ENCODE measurements around the gene CHMP2B. TPM values are rescaled to one million over a fixed set of nuclear protein-coding genes. Genes with fewer than 3 reads are reported as not detected.
A peak's percentile ranks its signal among the peaks of the same experiment; 100 is the strongest.

CHMP2B gene
- total RNA-seq: 10 to 100 TPM; 27.0 to 41.8 TPM
- long read RNA-seq, transcript CHMP2B-201 (6 exons, 2,557 nt): major isoform, 29 of 30 reads
- long read RNA-seq, partial matches to known transcripts: 1 of 30 reads
- long read RNA-seq, other reads (novel, unspliced or antisense): 0 of 30 reads

DNA sequence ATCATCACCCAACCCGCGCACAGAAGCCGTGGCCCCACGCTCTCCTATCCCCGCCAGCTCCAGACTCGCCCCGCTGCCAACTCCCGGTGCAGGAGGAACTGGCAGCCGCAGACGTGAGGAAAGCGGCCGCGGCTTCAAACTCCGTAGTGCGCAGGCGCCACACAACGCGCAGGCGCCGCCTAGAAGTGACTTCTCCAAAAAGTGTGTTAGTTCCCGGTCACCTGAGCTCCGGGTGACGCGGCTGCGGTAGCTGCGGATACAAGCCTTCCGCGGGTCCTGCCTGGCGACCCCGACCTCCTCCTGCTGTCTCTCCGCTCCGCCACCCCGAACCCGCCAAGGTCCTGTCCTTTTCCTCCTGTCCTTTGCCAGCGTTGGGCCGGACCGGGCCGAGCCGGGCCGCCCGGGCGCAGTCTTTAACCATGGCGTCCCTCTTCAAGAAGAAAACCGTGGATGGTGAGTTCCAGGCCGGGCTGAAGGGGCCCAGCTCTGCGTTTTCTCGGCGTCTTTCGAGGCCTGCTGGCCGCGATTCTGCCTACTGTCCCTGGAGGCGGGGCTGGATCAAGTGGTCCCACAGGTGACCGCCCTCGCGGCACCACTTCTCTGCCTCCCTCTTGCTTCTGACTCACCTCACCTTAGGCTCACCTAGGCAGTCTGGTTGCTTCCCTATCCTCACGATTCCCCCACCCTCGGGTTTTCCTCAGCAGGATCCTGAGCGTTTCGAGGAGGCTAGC lies at the start of gene CHMP2B:
Gene CHMP2B (plus strand): TSS at position 206 of the 731 bp plus-strand sequence. CDS start 214 bp downstream, at position 420.
- intact Hi-C loops (cut with DNase I): no loop called here
- ATAC-seq (peak; percentile 98 to 99), DNase-seq (peak; percentile 94)

GRCh38 chr3:87179642-87180041 lies 47.5 kb upstream of the CHMP2B start:
- no peak for ATAC-seq
- intact Hi-C loops (cut with DNase I): no loop called here
- no peak for DNase-seq

GRCh38 chr3:87181551-87181950 lies 45.6 kb upstream of the CHMP2B start:
- ATAC-seq: no peak
- DNase-seq: no peak
- intact Hi-C loops (cut with DNase I): no loop called here

GRCh38 chr3:87182023-87182422 lies 45.1 kb upstream of the CHMP2B start:
- intact Hi-C loops (cut with DNase I): no loop called here
- DNase-seq (no peak), ATAC-seq (no peak)

- intact Hi-C loops (cut with DNase I): no loop called here
- DNase-seq (no peak), ATAC-seq (no peak)
Observed at GRCh38 chr3:87186608-87187159, 40.4 kb upstream of the CHMP2B start.

DNA sequence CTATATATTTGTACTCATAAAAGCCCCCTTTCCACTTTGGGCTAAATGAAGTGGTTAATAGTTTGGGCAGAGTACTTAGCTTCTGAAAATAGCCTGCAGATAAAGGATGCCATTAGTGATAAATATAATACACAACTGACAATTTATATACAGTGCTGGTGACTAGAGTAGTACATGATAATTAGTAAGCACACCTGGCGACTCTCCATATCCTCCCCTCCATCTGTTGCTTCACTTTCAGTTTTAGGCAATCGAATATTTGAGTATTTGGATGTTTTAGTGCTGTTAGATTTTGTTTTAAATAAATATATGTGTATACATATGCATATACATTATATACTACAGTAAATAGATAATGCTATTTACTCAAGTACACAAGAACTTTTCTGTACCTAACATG lies 35.9 kb upstream of the CHMP2B start:
- ATAC-seq: no peak
- no peak for DNase-seq

GRCh38 chr3:87191641-87192040 lies 35.5 kb upstream of the CHMP2B start:
- no peak for DNase-seq
- intact Hi-C loops (cut with DNase I): no loop called here
- ATAC-seq: no peak

More for the DNA sequence above, 35.9 kb upstream of the CHMP2B start:
- intact Hi-C loops (cut with DNase I): no loop called here

DNA sequence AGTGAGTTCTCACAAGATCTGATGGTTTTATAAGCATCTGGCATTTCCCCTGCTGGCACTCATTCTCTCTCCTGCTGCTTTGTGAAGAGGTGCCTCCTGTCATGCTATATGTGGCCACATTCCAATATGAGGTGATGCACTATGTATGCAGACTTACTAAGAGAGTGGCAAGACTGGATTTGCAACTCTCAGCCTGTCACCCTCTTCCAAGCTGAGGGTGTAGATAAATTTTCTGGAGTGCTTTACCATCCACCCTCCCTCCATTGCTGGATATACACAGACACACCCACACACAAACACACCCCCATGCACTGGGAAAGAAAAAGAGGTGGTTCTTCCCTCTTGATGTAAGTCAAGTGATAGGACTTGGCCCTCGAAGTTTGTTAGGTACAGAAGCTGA lies 30.2 kb upstream of the CHMP2B start:
- intact Hi-C loops (cut with DNase I): no loop called here

DNA sequence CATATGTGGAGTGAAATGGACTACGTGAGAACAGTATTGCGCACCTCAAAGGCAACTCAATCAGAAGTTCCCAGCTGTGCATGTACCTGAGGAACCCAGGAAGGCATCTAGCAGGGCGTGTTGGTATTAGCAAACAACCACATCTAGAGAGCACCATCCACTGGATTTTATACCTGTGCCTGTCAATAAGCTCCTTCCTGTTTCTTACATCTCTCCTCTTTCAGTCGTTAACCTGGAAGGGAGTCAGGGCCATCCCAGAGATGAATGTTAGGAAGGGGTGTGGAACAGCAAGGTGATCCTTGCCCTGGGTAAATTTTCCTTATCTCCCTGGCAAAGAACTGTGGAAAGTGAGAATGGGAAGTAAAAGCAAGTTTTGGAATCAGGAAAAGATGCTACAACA lies 29.6 kb upstream of the CHMP2B start:
- DNase-seq (no peak), ATAC-seq (no peak)
- intact Hi-C loops (cut with DNase I): no loop called here

More for the DNA sequence above, 30.2 kb upstream of the CHMP2B start:
- no peak for ATAC-seq
- DNase-seq: no peak

- intact Hi-C loops (cut with DNase I): no loop called here
- ATAC-seq (no peak), DNase-seq (no peak)
Observed at GRCh38 chr3:87198774-87199173, 28.3 kb upstream of the CHMP2B start.

DNA sequence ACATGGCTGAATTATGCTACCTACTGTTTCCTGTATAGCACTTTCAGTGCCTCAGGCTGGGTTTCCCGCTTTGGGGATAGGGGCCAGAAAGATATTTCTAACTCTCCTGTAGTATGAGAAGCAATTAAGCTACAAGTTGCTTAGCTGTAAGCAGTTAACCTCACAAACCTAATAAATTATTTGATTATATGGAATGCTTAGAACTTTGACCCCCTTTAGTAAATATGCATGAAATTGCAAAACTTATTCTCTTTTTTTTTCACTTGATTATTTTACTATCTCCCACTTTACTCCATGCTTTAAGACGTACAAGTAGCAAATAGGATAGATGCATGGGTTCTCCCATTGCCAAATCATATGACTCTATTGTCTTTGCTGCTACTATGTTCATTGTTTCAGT lies 27.5 kb upstream of the CHMP2B start:
- intact Hi-C loops (cut with DNase I): no loop called here
- ATAC-seq (no peak), DNase-seq (no peak)

DNA sequence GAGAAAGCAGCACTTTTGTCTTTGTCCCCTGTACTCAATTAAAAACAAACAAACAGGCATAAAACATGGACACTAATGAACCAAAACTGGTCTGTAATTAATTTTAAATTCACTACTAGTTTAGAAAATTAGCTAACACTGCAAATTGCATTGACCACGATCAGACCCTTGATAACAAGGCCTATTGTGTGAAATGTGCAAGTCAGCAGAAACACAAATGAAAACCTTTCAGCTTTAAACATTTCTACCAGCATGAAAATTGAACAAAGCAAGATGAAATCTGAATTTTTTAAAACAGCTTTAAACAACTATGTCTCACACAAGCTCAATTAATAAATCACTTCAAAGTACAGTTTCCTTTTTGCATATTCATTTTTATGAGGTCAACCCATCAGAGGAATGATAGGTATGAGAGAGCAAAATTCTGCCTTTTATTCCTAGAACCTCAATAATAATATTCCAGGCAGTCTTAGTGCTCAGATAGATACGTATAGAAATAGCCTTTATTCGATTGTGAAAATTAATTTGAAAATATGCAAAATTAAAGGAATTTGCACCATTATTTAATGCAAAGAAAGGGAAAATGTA lies 27.0 kb upstream of the CHMP2B start:
- ATAC-seq: no peak
- intact Hi-C loops (cut with DNase I): no loop called here
- no peak for DNase-seq

- ATAC-seq (no peak), DNase-seq (no peak)
- intact Hi-C loops (cut with DNase I): no loop called here
Observed at GRCh38 chr3:87201727-87202126, 25.4 kb upstream of the CHMP2B start.

DNA sequence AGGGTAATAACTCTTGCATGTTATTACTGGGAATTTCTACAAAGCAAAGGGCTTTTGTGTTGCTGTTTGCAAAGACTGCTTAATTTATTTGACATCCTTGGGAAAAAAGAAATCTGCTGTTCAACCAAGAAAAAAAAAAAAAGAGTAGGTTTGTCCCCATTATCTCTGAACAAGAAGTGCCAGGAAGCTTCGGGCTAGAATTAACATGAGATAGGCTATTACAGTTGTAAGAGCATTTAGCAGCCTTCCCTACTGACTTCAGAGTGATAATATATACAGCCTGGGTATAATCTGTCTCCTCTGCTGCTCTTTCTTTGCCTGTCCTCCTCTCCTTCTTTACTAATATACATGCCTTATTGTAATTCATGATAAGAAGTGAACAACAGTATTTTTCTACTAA lies 23.3 kb upstream of the CHMP2B start:
- DNase-seq: no peak
- intact Hi-C loops (cut with DNase I): no loop called here
- no peak for ATAC-seq

DNA sequence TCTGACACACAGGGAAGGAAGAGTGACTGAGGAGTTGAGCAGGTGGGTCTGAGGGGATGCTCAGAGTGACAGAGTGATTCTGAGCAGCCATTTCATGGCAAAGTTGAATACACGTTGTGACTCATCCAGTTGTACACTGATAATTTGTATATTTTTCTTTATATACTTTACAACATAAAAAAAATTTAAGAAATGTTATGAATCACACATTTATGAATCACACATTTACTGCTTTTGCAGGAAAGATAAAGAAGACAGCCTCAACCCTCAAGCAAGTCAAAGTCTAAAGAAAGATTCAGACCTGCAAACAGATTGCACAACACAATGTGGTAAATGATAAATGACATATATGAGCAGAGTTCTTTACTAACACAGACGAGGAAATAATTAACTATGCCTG lies 21.0 kb upstream of the CHMP2B start:
- DNase-seq (no peak), ATAC-seq (peak in 1 of 2 donors; percentile 63)
- intact Hi-C loops (cut with DNase I): no loop called here

- DNase-seq (no peak), ATAC-seq (no peak)
- intact Hi-C loops (cut with DNase I): no loop called here
Observed at GRCh38 chr3:87206635-87207034, 20.5 kb upstream of the CHMP2B start.

DNA sequence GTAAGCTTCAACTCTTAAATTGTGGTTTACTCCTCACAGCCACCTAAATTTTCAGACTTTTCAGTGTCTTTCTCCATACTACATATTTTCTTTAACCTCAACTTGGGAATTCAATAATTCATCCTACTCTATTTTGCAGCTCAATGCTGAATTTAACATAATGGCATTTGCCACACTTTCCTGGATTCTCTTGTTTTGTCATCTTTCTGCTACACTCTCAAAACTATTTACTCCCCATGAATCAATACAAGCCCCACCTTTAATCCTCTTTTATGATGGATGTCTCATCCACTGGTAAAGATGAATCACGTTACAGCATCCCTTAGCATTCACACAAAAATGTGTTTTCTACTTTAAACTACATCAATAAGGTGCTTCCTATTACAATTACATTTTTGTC lies 19.6 kb upstream of the CHMP2B start:
- DNase-seq (no peak), ATAC-seq (no peak)
- intact Hi-C loops (cut with DNase I): no loop called here

DNA sequence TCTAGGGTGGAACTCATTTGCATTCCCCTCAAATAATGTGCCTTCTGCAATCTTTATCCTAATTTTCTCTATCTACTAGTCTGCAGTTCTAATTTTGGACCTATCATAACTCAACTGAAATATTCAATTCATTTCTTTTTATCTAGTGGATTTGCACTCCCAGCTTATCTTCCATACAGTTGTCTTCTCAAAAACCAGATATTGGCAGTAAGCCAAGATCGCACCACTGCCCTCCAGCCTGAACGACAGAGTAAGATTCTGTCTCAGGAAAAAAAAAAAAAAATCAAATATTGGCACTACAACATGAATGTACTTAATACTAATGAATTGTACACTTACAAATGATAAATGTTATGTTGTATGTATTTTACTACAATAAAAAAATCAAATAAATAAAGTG lies 18.0 kb upstream of the CHMP2B start:
- intact Hi-C loops (cut with DNase I): no loop called here
- DNase-seq (no peak), ATAC-seq (no peak)

DNA sequence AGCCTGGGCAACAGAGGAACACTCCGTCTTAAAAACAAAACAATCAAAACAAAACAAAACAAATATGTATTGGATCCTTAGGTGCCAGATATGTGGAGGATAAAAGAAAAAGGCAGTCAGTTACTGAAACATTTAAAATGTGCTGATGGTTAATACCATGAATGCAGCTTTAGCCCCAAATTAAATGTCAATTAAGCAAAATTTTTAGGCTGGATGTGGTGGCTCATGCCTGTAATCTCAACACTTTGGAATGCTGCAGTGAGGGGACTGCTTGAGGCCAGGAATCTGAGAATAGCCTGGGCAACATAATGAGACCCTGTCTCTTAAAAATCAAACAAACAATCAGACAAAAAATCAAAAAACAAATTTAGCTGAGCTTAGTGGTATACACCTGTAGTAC lies 8.5 kb upstream of the CHMP2B start:
- ATAC-seq: no peak
- no peak for DNase-seq
- intact Hi-C loops (cut with DNase I): no loop called here

GRCh38 chr3:87219611-87220010 lies 7.5 kb upstream of the CHMP2B start:
- no peak for DNase-seq
- no peak for ATAC-seq
- intact Hi-C loops (cut with DNase I): no loop called here

DNA sequence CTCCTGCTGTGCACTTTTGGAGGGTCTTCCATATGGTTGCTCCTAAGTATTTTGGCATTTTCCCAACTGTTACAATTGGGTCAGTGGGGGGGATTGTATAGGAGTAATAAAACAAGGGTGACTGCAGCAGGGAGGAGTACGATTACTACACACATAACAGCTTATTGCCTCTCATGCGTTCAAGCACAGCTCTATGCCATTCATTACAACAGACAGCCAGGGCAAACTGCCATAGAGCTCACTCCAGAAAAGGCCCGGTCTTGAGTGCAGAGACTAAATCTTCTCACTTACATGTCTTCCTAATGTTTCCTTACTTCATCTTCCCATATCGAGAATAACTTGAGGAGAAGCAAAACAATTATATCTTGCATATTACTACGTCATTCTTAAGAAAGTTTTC lies 1.4 kb upstream of the CHMP2B start:
- intact Hi-C loops (cut with DNase I): no loop called here
- DNase-seq: no peak
- ATAC-seq: no peak

Measured in left cardiac atrium (tissue), 4 donors.